BLaER1 (cell line): ENCODE results near the gene PRDM5.

Experiments
- H3K27ac ChIP-seq: shearing (Covaris generic); formaldehyde crosslinking; 2 replicates; pipeline ENCODE4 v1.8.1; 2022
- H3K27me3 ChIP-seq: shearing (Covaris generic); formaldehyde crosslinking; 2 replicates; pipeline ENCODE4 v1.8.1; 2022
- H3K36me3 ChIP-seq: shearing (Covaris generic); formaldehyde crosslinking; 2 replicates; pipeline ENCODE4 v1.8.1; 2022
- H3K4me1 ChIP-seq: shearing (Covaris generic); formaldehyde crosslinking; 2 replicates; pipeline ENCODE4 v1.8.1; 2022
- H3K4me2 ChIP-seq: shearing (Covaris generic); formaldehyde crosslinking; 2 replicates; pipeline ENCODE4 v1.8.1; 2022
- H3K4me3 ChIP-seq: shearing (Covaris generic); formaldehyde crosslinking; 2 replicates; pipeline ENCODE4 v1.8.1; 2022
- H3K9ac ChIP-seq: shearing (Covaris generic); formaldehyde crosslinking; 2 replicates; pipeline ENCODE4 v1.8.1; 2022
- H3K9me3 ChIP-seq: shearing (Covaris generic); formaldehyde crosslinking; 2 replicates; pipeline ENCODE4 v1.8.1; 2022
- H4K20me1 ChIP-seq: shearing (Covaris generic); formaldehyde crosslinking; 2 replicates; pipeline ENCODE4 v1.8.1; 2022
- Cebpa-rat ChIP-seq: shearing (Covaris generic); IDR thresholded peaks from 2 replicates; pipeline ENCODE4 v1.8.1; 2022

Gene PRDM5

DNA sequence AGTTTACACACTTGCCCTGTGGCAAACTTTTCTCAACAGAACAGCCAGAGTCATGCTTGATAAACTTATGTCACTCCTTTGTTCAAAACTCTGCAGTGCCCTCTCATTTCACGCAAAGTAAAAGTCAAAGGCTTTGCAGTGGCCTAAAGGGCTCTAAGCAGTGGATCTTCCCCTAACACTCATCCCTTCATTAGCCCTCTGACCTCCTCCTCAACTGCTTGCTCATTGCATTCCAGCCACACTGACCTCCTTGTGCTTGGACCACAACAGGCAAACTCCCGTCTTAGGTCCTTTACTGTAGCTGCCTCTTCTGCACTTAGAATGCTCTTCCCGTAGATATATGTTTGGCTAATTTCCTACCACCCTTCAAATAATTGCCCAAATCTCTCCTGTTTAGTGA is 5.6 kb downstream of the PRDM5 start:
- no peak overlapping the region for H3K9ac ChIP-seq
- no peak overlapping the region for H3K4me3 ChIP-seq
- no peaks in the 10 kb centered on the region for H3K36me3 ChIP-seq
- peaks cover 3% of the 10 kb centered on the region for H3K9me3 ChIP-seq
- H3K4me2 ChIP-seq: no peak overlapping the region
- no peak for TF ChIP-seq Cebpa-rat
- H3K27ac ChIP-seq: no peak overlapping the region
- no peaks in the 10 kb centered on the region for H3K4me1 ChIP-seq
- H4K20me1 ChIP-seq: no peaks in the 10 kb centered on the region
- H3K27me3 ChIP-seq: no peaks in the 10 kb centered on the region

DNA sequence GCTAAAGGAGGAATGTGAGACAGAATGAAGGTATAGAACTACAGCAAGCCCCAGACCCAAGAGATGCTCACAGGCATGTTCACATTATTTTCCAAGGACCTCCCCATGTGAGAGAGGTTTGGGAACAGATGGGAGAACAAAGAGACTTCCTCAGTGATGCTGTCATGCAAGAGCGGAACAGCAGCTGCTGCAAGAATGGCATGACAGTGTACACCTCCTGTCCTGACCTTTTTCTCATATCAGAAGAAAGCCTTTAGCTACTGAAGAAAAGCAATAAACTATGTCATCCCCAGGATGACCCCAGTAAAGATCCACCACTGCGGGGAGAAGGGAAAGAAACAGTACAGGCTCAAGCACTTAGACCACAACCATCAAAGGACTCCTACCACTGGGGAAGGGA is 7.2 kb downstream of the PRDM5 start:
- Histone ChIP-seq H3K27ac (no peak overlapping the region), H3K4me3 (no peak overlapping the region), H3K9me3 (no peaks in the 10 kb centered on the region), H3K36me3 (no peaks in the 10 kb centered on the region), H4K20me1 (no peaks in the 10 kb centered on the region), H3K4me2 (no peak overlapping the region), H3K27me3 (no peaks in the 10 kb centered on the region), H3K4me1 (no peaks in the 10 kb centered on the region), H3K9ac (no peak overlapping the region)
- TF ChIP-seq Cebpa-rat: no peak

DNA sequence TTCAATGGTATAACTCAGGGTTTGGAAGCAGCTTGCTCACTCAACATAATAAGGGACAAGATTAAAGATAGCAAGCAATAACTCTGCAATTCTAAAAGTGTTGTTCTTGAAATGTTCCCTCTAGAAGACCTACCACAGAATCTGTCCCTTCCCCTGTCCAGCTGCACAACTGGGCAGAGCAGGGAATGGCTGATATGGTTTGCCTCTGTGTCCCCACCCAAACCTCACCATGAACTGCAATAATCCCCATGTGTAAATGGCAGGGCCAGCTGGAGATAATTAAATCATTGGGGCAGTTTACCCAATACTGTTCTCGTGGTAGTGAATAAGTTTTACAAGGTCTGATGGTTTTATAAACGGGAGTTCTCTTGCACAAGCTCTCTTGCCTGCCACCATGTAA is 19.1 kb downstream of the PRDM5 start:
- Histone ChIP-seq H3K36me3 (no peaks in the 10 kb centered on the region), H3K9ac (no peak overlapping the region), H4K20me1 (no peaks in the 10 kb centered on the region), H3K4me3 (no peak overlapping the region), H3K27ac (no peak overlapping the region), H3K27me3 (no peaks in the 10 kb centered on the region), H3K4me2 (no peak overlapping the region), H3K4me1 (no peaks in the 10 kb centered on the region), H3K9me3 (no peaks in the 10 kb centered on the region)
- no peak for TF ChIP-seq Cebpa-rat

DNA sequence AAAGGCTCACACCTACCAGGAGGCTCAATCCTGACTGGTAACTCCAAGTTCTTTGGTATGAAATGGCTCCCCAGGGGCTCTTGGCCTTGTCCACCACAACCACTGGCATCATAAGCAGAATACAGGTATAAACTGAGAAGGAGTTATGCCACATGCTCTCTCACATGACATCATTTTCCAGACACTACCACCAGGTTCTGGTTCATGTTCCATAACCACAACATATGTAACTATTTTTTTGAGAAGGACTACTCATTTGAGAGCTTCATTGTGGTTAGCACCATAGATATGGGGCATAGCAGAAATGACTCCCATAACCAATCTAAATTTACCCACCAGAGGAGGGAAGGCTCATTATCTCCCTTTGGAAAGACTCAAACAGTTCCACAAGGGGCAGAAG is 19.6 kb downstream of the PRDM5 start:
- no peak for TF ChIP-seq Cebpa-rat
- Histone ChIP-seq H3K36me3 (no peaks in the 10 kb centered on the region), H3K9me3 (no peaks in the 10 kb centered on the region), H3K4me3 (no peak overlapping the region), H3K27me3 (no peaks in the 10 kb centered on the region), H4K20me1 (no peaks in the 10 kb centered on the region), H3K4me1 (no peaks in the 10 kb centered on the region), H3K4me2 (no peak overlapping the region), H3K27ac (no peak overlapping the region), H3K9ac (no peak overlapping the region)

DNA sequence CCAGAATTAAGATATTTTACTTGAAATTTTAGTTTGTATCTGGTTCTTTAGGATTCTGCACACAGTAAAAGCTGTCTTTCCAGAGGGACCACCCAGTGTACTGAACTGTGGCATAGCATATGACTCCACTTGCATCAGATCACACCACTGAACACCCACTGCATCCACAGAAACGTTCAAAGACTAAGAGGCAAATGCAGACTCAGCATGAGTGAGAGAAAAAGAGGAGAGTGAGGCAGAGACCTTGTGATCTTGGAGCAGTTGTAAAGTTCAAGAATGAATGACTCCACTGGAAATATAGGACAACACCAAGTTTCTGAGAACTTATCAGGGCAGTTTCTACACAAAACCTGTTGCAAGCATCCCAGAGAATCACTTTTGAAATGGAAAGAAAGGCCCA is 20.8 kb downstream of the PRDM5 start:
- H3K27me3 ChIP-seq: no peaks in the 10 kb centered on the region
- H4K20me1 ChIP-seq: no peaks in the 10 kb centered on the region
- no peak overlapping the region for H3K4me3 ChIP-seq
- no peaks in the 10 kb centered on the region for H3K36me3 ChIP-seq
- H3K9me3 ChIP-seq: no peaks in the 10 kb centered on the region
- H3K4me2 ChIP-seq: no peak overlapping the region
- no peak overlapping the region for H3K9ac ChIP-seq
- no peak for TF ChIP-seq Cebpa-rat
- H3K4me1 ChIP-seq: no peaks in the 10 kb centered on the region
- H3K27ac ChIP-seq: no peak overlapping the region

DNA sequence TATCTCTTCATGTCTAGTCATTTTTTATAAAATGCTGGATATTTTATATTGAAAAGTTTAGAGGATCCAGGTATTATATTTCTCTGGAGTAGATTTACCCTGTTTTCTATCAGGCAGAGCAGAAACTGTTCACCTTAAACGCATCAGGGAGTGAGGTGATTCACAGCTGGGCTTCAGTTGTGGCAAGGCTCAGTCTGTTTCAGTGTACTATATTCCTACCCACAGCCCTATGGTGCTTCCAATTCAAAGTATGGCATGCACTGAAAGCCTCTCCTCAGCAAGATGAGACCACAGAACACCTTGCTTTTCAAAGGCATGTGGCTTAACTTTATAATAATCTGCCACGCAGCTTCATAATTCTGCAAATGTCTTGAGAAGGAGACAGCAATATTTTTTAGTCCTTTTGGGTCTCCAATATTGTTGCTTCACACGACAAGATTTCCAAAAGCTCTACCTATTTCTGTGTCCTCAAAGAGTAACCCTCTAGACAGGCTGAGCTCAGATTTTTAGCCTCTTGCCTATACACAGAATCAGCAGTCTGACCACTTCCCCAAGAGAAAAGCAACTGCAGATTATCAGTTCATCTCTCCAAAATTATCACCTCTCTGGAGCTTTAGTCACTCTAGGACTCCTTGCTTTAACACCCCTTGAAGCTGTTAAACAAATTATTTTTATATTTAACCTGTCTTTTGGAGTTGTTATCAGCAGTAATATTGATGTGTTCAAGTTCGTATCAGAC is 24.4 kb downstream of the PRDM5 start:
- Histone ChIP-seq H3K36me3 (no peaks in the 10 kb centered on the region), H3K4me2 (no peak overlapping the region)

DNA sequence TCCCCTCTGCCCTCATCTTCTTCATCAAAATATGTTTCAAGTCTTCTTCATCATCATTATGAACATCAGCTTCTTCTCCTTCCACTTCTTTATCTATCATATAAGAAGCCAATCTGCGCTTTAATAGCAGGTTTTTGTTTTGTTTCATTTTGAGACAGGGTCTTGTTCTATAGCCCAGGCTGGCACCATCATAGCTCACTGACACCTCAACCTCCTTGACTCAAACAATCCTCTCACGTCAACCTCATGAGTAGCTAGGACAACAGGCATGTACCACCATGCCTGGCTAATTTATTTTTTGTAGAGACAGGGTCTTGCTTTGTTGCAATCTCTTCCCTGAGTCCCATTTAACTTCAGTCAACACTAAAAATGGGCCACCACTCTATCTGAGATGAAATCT is 27.0 kb downstream of the PRDM5 start:
- H3K9me3 ChIP-seq: no peaks in the 10 kb centered on the region
- no peak overlapping the region for H3K9ac ChIP-seq
- no peaks in the 10 kb centered on the region for H4K20me1 ChIP-seq
- no peak for TF ChIP-seq Cebpa-rat
- no peak overlapping the region for H3K4me3 ChIP-seq
- no peak overlapping the region for H3K27ac ChIP-seq
- H3K27me3 ChIP-seq: no peaks in the 10 kb centered on the region
- H3K4me2 ChIP-seq: no peak overlapping the region
- no peaks in the 10 kb centered on the region for H3K4me1 ChIP-seq
- no peaks in the 10 kb centered on the region for H3K36me3 ChIP-seq

More for the DNA sequence above, 24.4 kb downstream of the PRDM5 start:
- TF ChIP-seq Cebpa-rat: no peak
- Histone ChIP-seq H3K9me3 (no peaks in the 10 kb centered on the region), H3K27ac (no peak overlapping the region), H3K4me1 (no peaks in the 10 kb centered on the region), H3K27me3 (no peaks in the 10 kb centered on the region), H3K9ac (no peak overlapping the region), H3K4me3 (no peak overlapping the region), H4K20me1 (no peaks in the 10 kb centered on the region)

DNA sequence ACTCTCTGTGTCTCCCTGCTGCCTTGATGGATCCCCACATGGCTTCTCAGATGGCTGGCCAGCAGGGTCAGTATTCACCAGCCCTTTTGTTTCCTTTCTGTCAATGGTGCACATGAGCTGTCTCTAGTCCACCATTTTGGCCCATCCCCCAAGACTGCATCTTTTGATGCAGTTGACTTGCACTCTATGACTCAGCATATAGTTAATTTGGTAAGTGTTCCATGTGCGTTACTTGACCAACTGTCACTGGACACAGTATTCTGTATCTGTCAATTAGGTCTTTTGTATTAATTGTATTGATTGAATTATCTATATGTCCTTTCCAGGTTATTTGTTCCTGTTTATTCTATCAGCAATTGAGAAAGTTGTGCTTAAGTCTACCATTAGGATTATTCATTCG is 29.2 kb downstream of the PRDM5 start:
- Histone ChIP-seq H3K9me3 (no peaks in the 10 kb centered on the region), H3K4me1 (no peaks in the 10 kb centered on the region), H3K4me2 (no peak overlapping the region), H3K27me3 (no peaks in the 10 kb centered on the region), H3K4me3 (no peak overlapping the region), H3K9ac (no peak overlapping the region), H3K36me3 (no peaks in the 10 kb centered on the region), H3K27ac (no peak overlapping the region), H4K20me1 (no peaks in the 10 kb centered on the region)
- no peak for TF ChIP-seq Cebpa-rat

DNA sequence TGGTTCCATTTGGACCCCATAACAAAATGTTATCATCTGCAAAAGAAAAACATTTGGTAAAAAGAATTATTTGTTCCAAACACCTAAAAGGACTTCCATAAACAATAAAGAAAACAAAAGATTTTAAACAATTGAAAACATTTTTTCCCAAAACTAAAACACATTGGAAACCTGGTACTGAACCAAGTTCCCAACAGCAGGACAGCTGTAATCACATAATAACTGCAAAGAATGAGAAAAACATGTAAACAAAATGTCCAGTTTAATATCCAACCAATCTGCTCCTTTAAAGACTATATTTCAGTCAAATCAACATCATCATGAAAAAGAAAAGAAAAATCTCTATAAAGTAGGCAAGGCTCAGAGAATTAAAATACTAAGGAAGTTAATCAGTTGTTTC is 36.3 kb downstream of the PRDM5 start:
- no peak for TF ChIP-seq Cebpa-rat

DNA sequence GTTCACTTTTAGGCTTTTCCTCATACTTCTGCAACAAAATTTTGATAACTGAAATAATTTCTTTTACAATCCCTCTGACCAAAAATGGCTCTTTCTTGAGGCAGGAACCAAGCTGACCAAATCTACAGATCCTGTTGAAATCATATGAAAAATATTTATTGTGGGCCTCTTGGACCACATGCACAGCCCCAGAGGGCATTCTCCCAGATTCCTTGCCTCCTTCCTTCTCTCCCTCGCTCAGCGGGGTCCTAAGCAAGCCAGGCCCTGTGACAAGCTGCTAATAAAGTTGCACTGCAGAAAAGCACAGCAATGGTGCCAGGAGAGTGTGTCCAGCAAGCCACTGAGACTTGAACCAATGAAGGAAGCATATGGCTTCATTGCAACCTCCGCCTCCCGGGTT is 40.7 kb downstream of the PRDM5 start:
- H3K36me3 ChIP-seq: no peaks in the 10 kb centered on the region
- TF ChIP-seq Cebpa-rat: no peak

More for the DNA sequence above, 36.3 kb downstream of the PRDM5 start:
- no peak overlapping the region for H3K4me3 ChIP-seq
- no peaks in the 10 kb centered on the region for H3K9me3 ChIP-seq
- no peak overlapping the region for H3K4me2 ChIP-seq
- no peaks in the 10 kb centered on the region for H3K36me3 ChIP-seq
- H3K4me1 ChIP-seq: no peaks in the 10 kb centered on the region
- no peak overlapping the region for H3K9ac ChIP-seq
- H3K27me3 ChIP-seq: no peaks in the 10 kb centered on the region
- H4K20me1 ChIP-seq: no peaks in the 10 kb centered on the region
- no peak overlapping the region for H3K27ac ChIP-seq

DNA sequence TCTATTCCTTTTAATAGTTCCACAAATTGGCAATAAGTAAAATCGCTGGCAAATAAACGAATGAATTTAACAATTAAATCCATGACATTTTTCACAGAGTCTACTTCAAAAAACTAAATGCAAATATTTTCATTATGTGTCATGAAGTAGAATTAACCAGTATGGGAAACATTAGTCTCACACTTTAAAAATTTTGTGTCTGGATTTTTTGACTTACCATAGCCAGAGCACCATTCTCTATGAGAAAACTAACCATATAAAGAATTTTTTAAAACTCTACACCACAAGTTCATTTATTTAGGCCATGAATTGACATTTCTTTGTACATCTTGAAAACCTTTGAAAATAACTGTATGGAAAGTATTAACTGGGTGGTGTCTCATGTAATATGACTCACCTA is 41.2 kb downstream of the PRDM5 start:
- no peak for TF ChIP-seq Cebpa-rat
- no peak overlapping the region for H3K27ac ChIP-seq
- H3K36me3 ChIP-seq: no peaks in the 10 kb centered on the region

More for the DNA sequence above, 40.7 kb downstream of the PRDM5 start:
- Histone ChIP-seq H3K4me3 (no peak overlapping the region), H3K27me3 (no peaks in the 10 kb centered on the region), H3K4me1 (no peaks in the 10 kb centered on the region), H4K20me1 (no peaks in the 10 kb centered on the region), H3K9me3 (no peaks in the 10 kb centered on the region), H3K27ac (no peak overlapping the region), H3K4me2 (no peak overlapping the region), H3K9ac (no peak overlapping the region)

More for the DNA sequence above, 41.2 kb downstream of the PRDM5 start:
- Histone ChIP-seq H3K9me3 (no peaks in the 10 kb centered on the region), H3K27me3 (no peaks in the 10 kb centered on the region), H3K9ac (no peak overlapping the region), H3K4me3 (no peak overlapping the region), H3K4me2 (no peak overlapping the region), H4K20me1 (no peaks in the 10 kb centered on the region), H3K4me1 (no peaks in the 10 kb centered on the region)
